GM12878 (cell line): ENCODE results near the gene TET2.

Source experiments
- CTCF ChIP-seq, 3 experiments: IDR thresholded peaks in 2 of 3; conservative IDR thresholded peaks in 1 of 3; 2 replicates each; pipeline ENCODE4 v1.5.1; 2011; ENCODE audit warnings: low read depth in 3 of 3, low read length in 3 of 3, mild to moderate bottlenecking in 3 of 3, control low read depth in 2 of 3, moderate library complexity in 2 of 3, inconsistent platforms in 1 of 3, mixed read lengths in 1 of 3; ENCODE audit not compliant: control insufficient read depth in 2 of 3, insufficient read depth in 1 of 3; ENCODE audit errors: extremely low read depth in 1 of 3
- HCFC1 ChIP-seq: fragments of 150-350 bp; IDR thresholded peaks from 2 replicates; pipeline ENCODE4 v1.6.1; 2014; ENCODE audit warnings: low read length
- HDGF ChIP-seq: fragments of 450-650 bp; IDR thresholded peaks from 2 replicates; pipeline ENCODE4 v1.6.1; 2016; ENCODE audit warnings: antibody characterized with exemption
- JUND ChIP-seq: IDR thresholded peaks from 2 replicates; pipeline ENCODE4 v1.6.1; 2012; ENCODE audit warnings: low read depth, mild to moderate bottlenecking, low read length, improper control_type of control experiment, moderate library complexity
- MEF2B ChIP-seq: fragments of 450-650 bp; IDR thresholded peaks from 2 replicates; pipeline ENCODE4 v1.6.1; 2018; ENCODE audit warnings: mild to moderate bottlenecking, moderate library complexity; ENCODE audit not compliant: partially characterized antibody, poor library complexity, severe bottlenecking
- POLR2AphosphoS5 ChIP-seq: IDR thresholded peaks from 2 replicates; pipeline ENCODE4 v1.6.1; 2011; ENCODE audit warnings: mild to moderate bottlenecking, low read length, inconsistent platforms
- SP1 ChIP-seq: IDR thresholded peaks from one replicate; pipeline ENCODE4 v1.6.1; 2011; ENCODE audit warnings: low read depth, low read length

DNA sequence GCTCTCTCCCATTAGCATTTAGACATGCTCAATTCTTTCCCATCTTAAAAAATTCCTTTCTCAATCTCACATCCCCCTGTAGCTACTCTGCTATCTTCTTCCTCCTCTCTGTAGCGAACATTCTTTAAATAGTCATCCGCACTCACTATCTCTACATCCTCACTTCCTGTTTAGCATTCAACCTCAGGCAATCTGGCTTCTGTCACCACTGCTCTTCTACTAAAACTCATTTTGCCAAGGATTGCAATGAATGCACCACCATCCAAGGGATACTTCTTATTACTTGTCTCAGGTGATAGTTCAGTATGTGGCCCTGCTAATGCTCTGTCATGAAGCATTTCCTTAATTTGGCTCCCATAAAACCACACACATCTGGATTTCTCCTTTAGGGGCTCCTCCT is 10.9 kb upstream of the TET2 start:
- TF ChIP-seq POLR2AphosphoS5 (no peak), JUND (no peak), MEF2B (no peak), SP1 (no peak), HCFC1 (no peak), HDGF (no peak), CTCF (IDR thresholded peaks at IDR 0.05 in 2 of 3, conservative IDR thresholded peaks at IDR 0.05 in 1 of 3; ENCODE audit: control insufficient read depth in 2 of 3, extremely low read depth in 1 of 3, insufficient read depth in 1 of 3, low read depth in 3 of 3, low read length in 3 of 3) (no peak)
